ENCODE results near the gene DHX29.

The DHX29 gene

GRCh38 chr5:55232271-55232984 lies 75.1 kb downstream of the DHX29 start:
- DNase-seq (ENCODE audit: low read depth in 3 of 3), result no peak

GRCh38 chr5:55231919-55232270 lies 75.6 kb downstream of the DHX29 start:
- DNase-seq (ENCODE audit: low read depth in 3 of 3), result no peak

- no peak for DNase-seq (ENCODE audit: low read depth in 3 of 3)
Observed at GRCh38 chr5:55231029-55231918, 76.2 kb downstream of the DHX29 start.

- no peak for DNase-seq (ENCODE audit: low read depth in 3 of 3)
Observed at GRCh38 chr5:55230086-55230629, 77.3 kb downstream of the DHX29 start.

- no peak for DNase-seq (ENCODE audit: low read depth in 3 of 3)
Observed at GRCh38 chr5:55227664-55228430, 79.6 kb downstream of the DHX29 start.

GRCh38 chr5:55226934-55227663 lies 80.4 kb downstream of the DHX29 start, which contains the start of gene MCIDAS:
TSS of gene MCIDAS (minus strand) at chr5:55227315. CDS start at chr5:55227138, 177 bp downstream.
- peak in 2 of 3 donors; percentile 41 to 58 for DNase-seq (ENCODE audit: low read depth in 3 of 3)

- peak in 2 of 3 donors; percentile 48 to 63 for DNase-seq (ENCODE audit: low read depth in 3 of 3)
Observed at GRCh38 chr5:55226027-55226933, 81.2 kb downstream of the DHX29 start.

GRCh38 chr5:55225346-55225745 lies 82.1 kb downstream of the DHX29 start:
- no peak for DNase-seq (ENCODE audit: low read depth in 3 of 3)

GRCh38 chr5:55223812-55224240 lies 83.7 kb downstream of the DHX29 start:
- no peak for DNase-seq (ENCODE audit: low read depth in 3 of 3)

GRCh38 chr5:55222985-55223811 lies 84.3 kb downstream of the DHX29 start:
- no peak for DNase-seq (ENCODE audit: low read depth in 3 of 3)

GRCh38 chr5:55222092-55222984 lies 85.2 kb downstream of the DHX29 start:
- DNase-seq (ENCODE audit: low read depth in 3 of 3), result no peak

- no peak for DNase-seq (ENCODE audit: low read depth in 3 of 3)
Observed at GRCh38 chr5:55220433-55221185, 86.9 kb downstream of the DHX29 start.

GRCh38 chr5:55219770-55220169 lies 87.7 kb downstream of the DHX29 start:
- DNase-seq (ENCODE audit: low read depth in 3 of 3), result no peak

GRCh38 chr5:55218967-55219366 lies 88.5 kb downstream of the DHX29 start:
- DNase-seq (ENCODE audit: low read depth in 3 of 3), result no peak

GRCh38 chr5:55211184-55211874 lies 96.2 kb downstream of the DHX29 start:
- no peak for DNase-seq (ENCODE audit: low read depth in 3 of 3)

Data from stimulated activated CD4-positive, alpha-beta T cell treated with anti-CD3 and anti-CD28 coated beads, TNF-alpha, amount 100 ng/mL, for 48 hours (primary cell).